SK-N-SH (cell line): Measurements from ENCODE around the gene BID. TPM values are rescaled to one million over a fixed set of nuclear protein-coding genes. Genes with fewer than 3 reads are reported as not detected.

ENCODE experiments used
- CTCF ChIA-PET: fragments of 300-600, 350-600 bp; formaldehyde crosslinking; extraction: SDS; loops from one replicate; lab custom pipeline; 2021; lab: Yijun Ruan, JAX
- POLR2A ChIA-PET: fragments of 350-600 bp; sonication (Branson Sonifier 250); formaldehyde crosslinking; extraction: SDS; loops from one replicate; lab custom pipeline; 2020; ENCODE audit warnings: antibody characterized with exemption, inconsistent platforms; lab: Yijun Ruan, JAX
- DNase-seq: peaks from one replicate; pipeline ENCODE4 v3.0.0; 2012
- H2AFZ ChIP-seq: fragments of 200-600 bp; sonication (generic); 2 replicates; pipeline ENCODE4 v1.8.1; 2016; ENCODE audit warnings: antibody characterized with exemption, mild to moderate bottlenecking, low read depth
- H3F3A ChIP-seq: fragments of 200-600 bp; sonication (generic); replicated peaks from 2 replicates; pipeline ENCODE3; 2016; ENCODE audit warnings: antibody characterized with exemption, mild to moderate bottlenecking; ENCODE audit not compliant: insufficient read depth
- H3K27ac ChIP-seq, 2 experiments: fragments of 200-500 bp in 1 of 2; fragments of 200-600 bp in 1 of 2; sonication (Bioruptor generic) in 1 of 2; sonication (generic), shearing (Covaris generic) in 1 of 2; 2 replicates each; pipeline versions ENCODE4 v1.5.1 to v1.6.1; 2014 to 2016; ENCODE audit warnings: low read depth in 2 of 2, inconsistent platforms in 1 of 2, low read length in 1 of 2, mild to moderate bottlenecking in 1 of 2, mixed read lengths in 1 of 2
- H3K27me3 ChIP-seq: fragments of 200-600 bp; sonication (generic), shearing (Covaris generic); 2 replicates; pipeline ENCODE4 v1.6.1; 2016; ENCODE audit warnings: mixed run types; ENCODE audit not compliant: insufficient read depth
- H3K36me3 ChIP-seq, 2 experiments: fragments of 200-500 bp in 1 of 2; fragments of 200-600 bp in 1 of 2; sonication (Bioruptor generic) in 1 of 2; sonication (generic) in 1 of 2; replicated peaks in 1 of 2; 2 replicates each; pipeline versions ENCODE3 to v1.5.1; 2014 to 2016; ENCODE audit warnings: low read length in 1 of 2, mild to moderate bottlenecking in 1 of 2; ENCODE audit not compliant: insufficient read depth in 2 of 2, control insufficient read depth in 1 of 2
- H3K4me1 ChIP-seq, 2 experiments: fragments of 200-500 bp in 1 of 2; fragments of 200-600 bp in 1 of 2; sonication (Bioruptor generic) in 1 of 2; sonication (generic), shearing (Covaris generic) in 1 of 2; 2 replicates each; pipeline versions ENCODE4 v1.5.1 to v1.6.1; 2014 to 2016; ENCODE audit warnings: low read depth in 1 of 2, low read length in 1 of 2, mixed run types in 1 of 2; ENCODE audit not compliant: insufficient read depth in 2 of 2, control insufficient read depth in 1 of 2
- H3K4me2 ChIP-seq: fragments of 200-600 bp; sonication (generic), shearing (Covaris generic); 2 replicates; pipeline ENCODE4 v1.6.1; 2017; ENCODE audit warnings: mixed run types
- H3K4me3 ChIP-seq, 2 experiments: fragments of 200-500 bp in 1 of 2; fragments of 200-600 bp in 1 of 2; sonication (Bioruptor generic) in 1 of 2; sonication (generic), shearing (Covaris generic) in 1 of 2; 2 replicates each; pipeline versions ENCODE4 v1.5.1 to v1.8.1; 2014 to 2016; ENCODE audit warnings: low read depth in 2 of 2, inconsistent platforms in 1 of 2, low read length in 1 of 2, mild to moderate bottlenecking in 1 of 2, mixed read lengths in 1 of 2, moderate library complexity in 1 of 2
- H3K79me2 ChIP-seq: fragments of 200-600 bp; sonication (generic); 2 replicates; pipeline ENCODE4 v1.8.1; 2017; ENCODE audit warnings: mild to moderate bottlenecking; ENCODE audit not compliant: insufficient read depth
- H3K9ac ChIP-seq: fragments of 200-600 bp; sonication (generic); 2 replicates; pipeline ENCODE4 v1.6.1; 2017; ENCODE audit warnings: mixed run types
- H3K9me2 ChIP-seq: fragments of 200-600 bp; sonication (generic); 2 replicates; pipeline ENCODE4 v1.6.1; 2017; ENCODE audit warnings: mixed run types
- H3K9me3 ChIP-seq: fragments of 200-600 bp; sonication (generic); 2 replicates; pipeline ENCODE4 v1.6.1; 2017; ENCODE audit warnings: mixed run types, mild to moderate bottlenecking, moderate library complexity
- H4K20me1 ChIP-seq: fragments of 200-600 bp; sonication (generic); 2 replicates; pipeline ENCODE4 v1.6.1; 2017; ENCODE audit warnings: mild to moderate bottlenecking, mixed run types; ENCODE audit not compliant: insufficient read depth
- CHD2 ChIP-seq: fragments of 150-350 bp; IDR thresholded peaks from 2 replicates; pipeline ENCODE4 v1.6.1; 2018; ENCODE audit warnings: low read length; ENCODE audit not compliant: partially characterized antibody
- EP300 ChIP-seq, 2 experiments: IDR thresholded peaks; 2 replicates each; pipeline versions ENCODE4 v1.4.0 to v1.6.1; 2012; ENCODE audit warnings: borderline replicate concordance in 1 of 2, low read depth in 1 of 2, low read length in 1 of 2
- EZH2phosphoT487 ChIP-seq: fragments of 200-600 bp; sonication (generic); IDR thresholded peaks from 2 replicates; pipeline ENCODE4 v1.6.1; 2017; ENCODE audit warnings: low read depth, mixed run types, mild to moderate bottlenecking, antibody characterized with exemption, moderate library complexity, borderline replicate concordance
- FOSL2 ChIP-seq: IDR thresholded peaks from 2 replicates; pipeline ENCODE4 v1.4.0; 2012; ENCODE audit warnings: low read depth, mild to moderate bottlenecking, moderate library complexity, borderline replicate concordance
- JUND ChIP-seq: IDR thresholded peaks from 2 replicates; pipeline ENCODE4 v1.4.0; 2012
- MEF2A ChIP-seq: IDR thresholded peaks from 2 replicates; pipeline ENCODE4 v1.4.0; 2012; ENCODE audit warnings: low read depth, borderline replicate concordance
- MXI1 ChIP-seq: IDR thresholded peaks from 2 replicates; pipeline ENCODE4 v1.6.1; 2012; ENCODE audit warnings: mild to moderate bottlenecking, low read depth, low read length, improper control_type of control experiment
- NFIC ChIP-seq: IDR thresholded peaks from 2 replicates; pipeline ENCODE4 v1.4.0; 2012; ENCODE audit warnings: borderline replicate concordance
- POLR2AphosphoS5 ChIP-seq: IDR thresholded peaks from 2 replicates; pipeline ENCODE4 v1.6.1; 2012; ENCODE audit warnings: low read depth, low read length
- RAD21 ChIP-seq: IDR thresholded peaks from 2 replicates; pipeline ENCODE4 v1.6.1; 2012; ENCODE audit warnings: mild to moderate bottlenecking, low read length
- RCOR1 ChIP-seq: fragments of 150-350 bp; IDR thresholded peaks from 2 replicates; pipeline ENCODE4 v1.6.1; 2017; ENCODE audit warnings: antibody characterized with exemption, low read length
- SIN3A ChIP-seq: IDR thresholded peaks from 2 replicates; pipeline ENCODE4 v1.6.1; 2012; ENCODE audit warnings: low read depth, mild to moderate bottlenecking, low read length, moderate library complexity, borderline replicate concordance
- WGBS: methylation state at CpG from one replicate; pipeline ENCODE4 v1.1.6; 2017; ENCODE audit warnings: low lambda C conversion rate; 5-methylcytosine and 5-hydroxymethylcytosine counted together
- polyA plus RNA-seq, 3 experiments: library from polyadenylated mRNA; depleted of rRNA; stranded (reverse); fragments of >200 nt; gene quantifications; 2 replicates each; pipeline ENCODE4 v1.2.3, GENCODE V29; 2012
- TF ChIP-seq, protein P1 (sequence below): fragments of 200-600 bp; sonication (generic); IDR thresholded peaks from 2 replicates; pipeline ENCODE4 v1.6.1; 2017; ENCODE audit warnings: antibody characterized with exemption, mild to moderate bottlenecking, moderate library complexity
- TF ChIP-seq, protein P2 (sequence below): IDR thresholded peaks from 2 replicates; pipeline ENCODE4 v1.6.1; 2012; ENCODE audit warnings: mild to moderate bottlenecking, low read depth, low read length, moderate library complexity
- TF ChIP-seq, protein P3 (sequence below): fragments of 150-350 bp; IDR thresholded peaks from 2 replicates; pipeline ENCODE4 v1.6.1; 2016; ENCODE audit warnings: mild to moderate bottlenecking, low read depth, low read length

Gene BID
- polyA plus RNA-seq, 1 of the 3 experiments (the other 2 are of a cell fraction), result 139 TPM

DNA sequence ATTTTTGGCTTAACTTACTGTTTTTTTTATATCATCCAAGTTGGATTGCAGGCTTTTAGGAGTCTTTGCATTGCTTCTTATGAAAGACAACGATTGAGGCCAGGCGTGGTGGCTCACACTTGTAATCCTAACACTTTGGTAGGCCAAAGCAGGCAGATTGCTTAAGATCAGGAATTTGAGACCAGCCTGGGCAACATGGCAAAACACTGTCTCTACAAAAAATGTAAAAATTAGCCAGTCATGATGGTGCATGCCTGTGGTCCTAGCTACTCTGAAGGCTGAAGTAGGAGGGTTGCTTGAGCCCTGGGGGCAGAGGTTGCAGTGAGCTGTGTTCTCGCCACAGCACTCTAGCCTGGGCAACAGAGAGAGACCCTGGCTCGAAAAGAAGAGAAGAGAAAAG lies 56.6 kb downstream of the BID start:
- H3K4me3 ChIP-seq, result no peak overlapping the region
- peaks cover 69% of the 10 kb centered on the region for H3K79me2 ChIP-seq
- TF ChIP-seq, protein P1, sequence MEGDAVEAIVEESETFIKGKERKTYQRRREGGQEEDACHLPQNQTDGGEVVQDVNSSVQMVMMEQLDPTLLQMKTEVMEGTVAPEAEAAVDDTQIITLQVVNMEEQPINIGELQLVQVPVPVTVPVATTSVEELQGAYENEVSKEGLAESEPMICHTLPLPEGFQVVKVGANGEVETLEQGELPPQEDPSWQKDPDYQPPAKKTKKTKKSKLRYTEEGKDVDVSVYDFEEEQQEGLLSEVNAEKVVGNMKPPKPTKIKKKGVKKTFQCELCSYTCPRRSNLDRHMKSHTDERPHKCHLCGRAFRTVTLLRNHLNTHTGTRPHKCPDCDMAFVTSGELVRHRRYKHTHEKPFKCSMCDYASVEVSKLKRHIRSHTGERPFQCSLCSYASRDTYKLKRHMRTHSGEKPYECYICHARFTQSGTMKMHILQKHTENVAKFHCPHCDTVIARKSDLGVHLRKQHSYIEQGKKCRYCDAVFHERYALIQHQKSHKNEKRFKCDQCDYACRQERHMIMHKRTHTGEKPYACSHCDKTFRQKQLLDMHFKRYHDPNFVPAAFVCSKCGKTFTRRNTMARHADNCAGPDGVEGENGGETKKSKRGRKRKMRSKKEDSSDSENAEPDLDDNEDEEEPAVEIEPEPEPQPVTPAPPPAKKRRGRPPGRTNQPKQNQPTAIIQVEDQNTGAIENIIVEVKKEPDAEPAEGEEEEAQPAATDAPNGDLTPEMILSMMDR, result no peak
- TF ChIP-seq, protein P2, sequence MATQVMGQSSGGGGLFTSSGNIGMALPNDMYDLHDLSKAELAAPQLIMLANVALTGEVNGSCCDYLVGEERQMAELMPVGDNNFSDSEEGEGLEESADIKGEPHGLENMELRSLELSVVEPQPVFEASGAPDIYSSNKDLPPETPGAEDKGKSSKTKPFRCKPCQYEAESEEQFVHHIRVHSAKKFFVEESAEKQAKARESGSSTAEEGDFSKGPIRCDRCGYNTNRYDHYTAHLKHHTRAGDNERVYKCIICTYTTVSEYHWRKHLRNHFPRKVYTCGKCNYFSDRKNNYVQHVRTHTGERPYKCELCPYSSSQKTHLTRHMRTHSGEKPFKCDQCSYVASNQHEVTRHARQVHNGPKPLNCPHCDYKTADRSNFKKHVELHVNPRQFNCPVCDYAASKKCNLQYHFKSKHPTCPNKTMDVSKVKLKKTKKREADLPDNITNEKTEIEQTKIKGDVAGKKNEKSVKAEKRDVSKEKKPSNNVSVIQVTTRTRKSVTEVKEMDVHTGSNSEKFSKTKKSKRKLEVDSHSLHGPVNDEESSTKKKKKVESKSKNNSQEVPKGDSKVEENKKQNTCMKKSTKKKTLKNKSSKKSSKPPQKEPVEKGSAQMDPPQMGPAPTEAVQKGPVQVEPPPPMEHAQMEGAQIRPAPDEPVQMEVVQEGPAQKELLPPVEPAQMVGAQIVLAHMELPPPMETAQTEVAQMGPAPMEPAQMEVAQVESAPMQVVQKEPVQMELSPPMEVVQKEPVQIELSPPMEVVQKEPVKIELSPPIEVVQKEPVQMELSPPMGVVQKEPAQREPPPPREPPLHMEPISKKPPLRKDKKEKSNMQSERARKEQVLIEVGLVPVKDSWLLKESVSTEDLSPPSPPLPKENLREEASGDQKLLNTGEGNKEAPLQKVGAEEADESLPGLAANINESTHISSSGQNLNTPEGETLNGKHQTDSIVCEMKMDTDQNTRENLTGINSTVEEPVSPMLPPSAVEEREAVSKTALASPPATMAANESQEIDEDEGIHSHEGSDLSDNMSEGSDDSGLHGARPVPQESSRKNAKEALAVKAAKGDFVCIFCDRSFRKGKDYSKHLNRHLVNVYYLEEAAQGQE, result no peak
- no peak for TF ChIP-seq FOSL2
- TF ChIP-seq, protein P3, sequence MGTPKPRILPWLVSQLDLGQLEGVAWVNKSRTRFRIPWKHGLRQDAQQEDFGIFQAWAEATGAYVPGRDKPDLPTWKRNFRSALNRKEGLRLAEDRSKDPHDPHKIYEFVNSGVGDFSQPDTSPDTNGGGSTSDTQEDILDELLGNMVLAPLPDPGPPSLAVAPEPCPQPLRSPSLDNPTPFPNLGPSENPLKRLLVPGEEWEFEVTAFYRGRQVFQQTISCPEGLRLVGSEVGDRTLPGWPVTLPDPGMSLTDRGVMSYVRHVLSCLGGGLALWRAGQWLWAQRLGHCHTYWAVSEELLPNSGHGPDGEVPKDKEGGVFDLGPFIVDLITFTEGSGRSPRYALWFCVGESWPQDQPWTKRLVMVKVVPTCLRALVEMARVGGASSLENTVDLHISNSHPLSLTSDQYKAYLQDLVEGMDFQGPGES, result no peak
- TF ChIP-seq EP300 (IDR thresholded peaks at IDR 0.05; ENCODE audit: borderline replicate concordance in 1 of 2, low read depth in 1 of 2, low read length in 1 of 2), result no peak
- TF ChIP-seq SIN3A, result no peak
- TF ChIP-seq NFIC, result no peak
- no peak for TF ChIP-seq RCOR1
- no peak for TF ChIP-seq EZH2phosphoT487
- TF ChIP-seq RAD21, result no peak
- TF ChIP-seq POLR2AphosphoS5, result no peak
- no peak for TF ChIP-seq MEF2A
- TF ChIP-seq MXI1, result no peak
- TF ChIP-seq JUND, result no peak
- TF ChIP-seq CHD2, result no peak
- H3K9me2 ChIP-seq, result 0 out of 2 replicates have a peak, but pooled peaks cover 3% of the 10 kb centered on the region
- peak overlapping the region in 1 of 2 experiments; percentile 10; a peak in 1 of 4 replicates for H3K27ac ChIP-seq
- H2AFZ ChIP-seq, result no peak overlapping the region
- ChIA-PET CTCF (no interaction called here), POLR2A (no interaction called here)
- H3K9ac ChIP-seq, result no peak overlapping the region
- peaks cover 0 to 4% of the 10 kb centered on the region in 2 experiments; a peak in 1 of 4 replicates for H3K4me1 ChIP-seq
- no peaks in the 10 kb centered on the region; the same call in 1 of the 2 replicates for H4K20me1 ChIP-seq
- H3K9me3 ChIP-seq, result no peaks in the 10 kb centered on the region
- WGBS, result 96% methylated on average over 4 of the region's 4 CpGs
- H3F3A ChIP-seq, result no peaks in the 10 kb centered on the region
- H3K36me3 ChIP-seq, result peaks cover 0 to 6% of the 10 kb centered on the region in 2 experiments
- no peak overlapping the region for H3K4me2 ChIP-seq
- H3K27me3 ChIP-seq, result no peaks in the 10 kb centered on the region
- DNase-seq, result no peak
